ENCODE data around the gene GFOD1.
"Not testable (repeated sequence)": the region's sequence is repeated elsewhere in the genome, so short reads cannot be mapped to it uniquely, and the experiment has no call there.

GFOD1 gene

GRCh38 chr6:13349811-13350506 lies 137.4 kb downstream of the GFOD1 start:
- no peak for DNase-seq

DNA sequence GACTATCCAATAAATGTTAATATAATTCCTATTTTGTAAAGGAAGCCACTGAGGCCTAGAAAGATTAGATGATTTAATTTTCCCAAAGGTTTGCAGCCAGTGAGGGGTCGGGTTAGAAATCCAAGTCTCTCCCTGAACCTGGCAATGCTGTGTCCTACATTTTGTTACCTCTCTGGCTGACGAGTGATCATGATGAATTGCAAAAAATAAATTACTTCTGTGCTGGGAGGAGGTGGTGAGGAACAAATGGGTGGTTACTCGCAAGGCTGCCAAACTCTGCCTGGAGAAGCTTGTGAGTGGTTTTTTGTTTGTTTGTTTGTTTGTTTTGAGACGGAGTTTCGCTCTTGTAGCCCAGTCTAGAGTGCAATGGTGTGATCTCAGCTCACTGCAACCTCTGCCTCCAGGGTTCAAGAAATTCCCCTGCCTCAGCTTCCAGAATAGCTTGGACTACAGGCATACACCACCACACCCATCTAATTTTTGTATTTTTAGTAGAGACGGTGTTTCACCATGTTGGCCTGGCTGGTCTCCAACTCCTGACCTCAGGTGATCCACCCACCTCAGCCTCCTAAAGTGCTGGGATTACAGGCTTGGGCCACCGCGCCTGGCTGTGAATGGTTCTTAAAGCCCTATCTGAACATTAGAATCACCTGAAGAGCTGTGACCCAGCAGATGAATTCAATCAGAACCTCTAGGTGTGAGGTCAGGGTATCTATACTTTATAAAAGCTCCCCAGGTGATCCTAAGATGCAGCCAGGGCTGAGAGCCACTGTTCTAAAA lies 138.9 kb downstream of the GFOD1 start:
- DNase-seq, result no peak

DNA sequence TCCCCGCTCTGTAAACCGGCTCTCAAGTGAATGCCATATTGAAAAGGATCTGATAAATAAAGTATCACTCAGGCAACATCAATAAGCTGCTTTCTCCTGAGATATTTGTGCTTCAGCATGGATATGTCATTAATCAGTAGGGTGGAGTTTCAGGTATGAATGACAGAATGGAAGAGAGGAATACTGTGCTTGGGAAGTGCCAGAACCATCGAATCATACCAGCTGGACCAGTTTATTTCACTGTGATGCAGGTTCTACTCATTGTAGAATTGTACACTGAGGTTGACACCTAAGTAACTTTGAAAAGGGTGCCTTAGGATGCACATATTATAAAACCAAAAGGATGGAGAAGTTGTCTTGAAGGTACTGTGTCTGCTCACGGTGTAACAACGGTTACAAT lies 141.2 kb downstream of the GFOD1 start:
- DNase-seq, result no peak

DNA sequence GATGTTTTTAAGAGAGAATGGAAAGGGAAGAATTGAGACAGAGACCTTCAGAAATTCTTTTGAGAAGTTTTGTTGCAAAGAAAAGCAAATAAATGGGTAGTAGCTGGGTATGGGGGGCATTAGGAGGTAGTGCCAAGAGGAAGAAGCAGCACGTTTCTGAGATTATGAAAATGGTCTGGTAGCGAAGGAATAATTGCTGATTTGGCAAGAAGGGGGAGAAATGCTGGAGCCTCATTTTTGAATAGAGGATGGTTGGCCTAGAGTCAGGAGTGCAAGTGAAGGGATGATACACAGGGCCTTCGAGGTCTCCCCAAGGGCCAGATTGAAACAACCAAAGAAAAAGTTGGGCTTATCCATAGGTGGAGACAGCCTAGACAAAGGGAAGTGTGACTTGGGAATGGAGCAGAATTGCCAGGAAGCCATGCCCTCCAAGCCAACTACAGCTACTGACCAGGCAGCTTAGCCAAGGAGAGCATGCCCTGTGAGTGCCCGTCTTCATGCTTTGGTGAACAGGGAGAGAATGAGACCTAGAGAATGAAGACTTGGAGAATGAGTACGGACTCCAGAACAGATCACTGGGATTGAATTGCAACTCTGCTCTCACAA lies 144.9 kb downstream of the GFOD1 start:
- DNase-seq, result no peak

DNA sequence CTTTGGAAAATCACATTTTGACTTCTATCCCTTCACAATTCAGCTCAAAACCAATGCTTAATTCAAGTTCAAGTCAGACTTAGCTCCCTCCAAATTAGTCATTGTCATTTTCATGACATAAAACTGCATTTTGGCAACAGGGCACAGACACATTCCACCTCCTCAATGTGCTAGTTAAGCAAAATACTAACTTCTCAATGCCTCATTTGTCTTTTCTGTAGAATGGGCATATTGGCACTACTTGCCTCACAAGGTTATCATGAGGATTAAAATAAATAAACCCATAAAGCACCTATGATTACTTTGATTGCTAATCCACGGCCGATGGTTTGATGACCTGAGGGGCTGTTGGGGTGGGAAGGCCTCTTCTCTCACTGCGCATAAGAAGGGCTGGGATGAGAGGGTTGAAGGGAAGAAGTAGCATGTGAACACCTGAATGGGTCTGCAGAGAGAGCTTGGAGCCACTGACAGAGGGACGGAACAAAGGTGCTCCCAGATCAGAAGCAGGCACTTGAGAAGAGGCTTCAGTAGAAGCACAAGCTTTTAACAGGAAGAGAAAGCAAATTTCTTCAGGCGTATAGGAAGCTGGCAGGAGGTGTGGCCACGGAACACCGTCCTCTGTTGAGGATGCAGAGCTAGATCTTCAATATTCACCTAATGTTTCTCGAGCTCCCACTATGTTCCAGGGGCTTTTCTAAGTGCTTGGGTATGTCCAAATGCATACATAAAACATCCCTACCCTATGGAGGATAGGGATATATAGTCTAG lies 147.4 kb downstream of the GFOD1 start:
- DNase-seq, result no peak

GRCh38 chr6:13338038-13338437 lies 149.4 kb downstream of the GFOD1 start:
- no peak for DNase-seq

- DNase-seq, result peak; percentile 72 to 75
Measured at GRCh38 chr6:13336553-13336952, 150.8 kb downstream of the GFOD1 start.

- DNase-seq, result no peak
Measured at GRCh38 chr6:13334953-13335352, 152.4 kb downstream of the GFOD1 start.

GRCh38 chr6:13332349-13332706 lies 155.1 kb downstream of the GFOD1 start:
- no peak for DNase-seq

DNA sequence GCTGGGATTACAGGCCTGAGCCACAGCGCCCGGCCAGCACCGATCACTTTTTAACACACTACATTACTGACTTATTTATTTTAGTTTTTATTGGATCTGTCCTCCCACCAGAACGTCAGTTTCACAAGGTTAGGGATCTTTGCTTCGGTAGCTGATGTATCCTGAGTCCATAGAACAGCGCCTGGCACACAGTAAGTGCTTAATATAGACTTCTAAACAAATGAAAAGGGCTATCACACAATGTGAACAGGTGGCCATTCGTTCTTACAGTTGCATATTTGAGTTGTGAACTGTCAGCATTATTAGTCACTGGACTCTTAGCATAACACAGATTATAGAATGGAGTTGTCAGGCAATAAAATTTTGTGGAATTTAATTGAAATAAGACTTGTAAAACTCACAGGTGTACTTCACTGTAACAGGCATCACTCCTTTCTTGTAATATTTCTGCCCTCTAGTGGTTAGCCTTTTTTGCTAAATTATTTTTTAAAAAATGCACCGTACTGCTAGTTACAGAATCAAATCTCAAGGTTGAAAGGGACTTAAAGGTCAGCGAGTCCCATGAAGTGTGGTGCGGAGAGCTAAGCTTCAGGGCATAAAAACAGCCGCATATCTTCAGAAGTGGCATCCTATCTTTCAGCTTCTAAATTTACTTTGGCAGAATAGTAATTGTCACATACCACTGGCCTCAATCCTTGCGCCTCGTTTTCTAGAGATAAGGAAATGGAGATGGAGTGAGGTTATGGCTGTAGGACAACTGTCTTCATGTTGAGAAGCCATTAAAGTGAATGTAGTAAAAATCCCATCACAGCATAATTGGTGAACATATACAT lies 155.7 kb downstream of the GFOD1 start:
- DNase-seq, result peak; percentile 17 to 31

- no peak for DNase-seq
Measured at GRCh38 chr6:13328875-13329183, 158.6 kb downstream of the GFOD1 start.

- peak; percentile 94 to 95 for DNase-seq
Measured at GRCh38 chr6:13328076-13328874, 159.1 kb downstream of the GFOD1 start, which contains the start of gene TBC1D7. TSS of gene TBC1D7 (minus strand) at chr6:13328537. CDS start at chr6:13326898, 1,639 bp downstream.

GRCh38 chr6:13327691-13328075 lies 159.7 kb downstream of the GFOD1 start:
- DNase-seq, result peak in 1 of 2 experiments; percentile 54

DNA sequence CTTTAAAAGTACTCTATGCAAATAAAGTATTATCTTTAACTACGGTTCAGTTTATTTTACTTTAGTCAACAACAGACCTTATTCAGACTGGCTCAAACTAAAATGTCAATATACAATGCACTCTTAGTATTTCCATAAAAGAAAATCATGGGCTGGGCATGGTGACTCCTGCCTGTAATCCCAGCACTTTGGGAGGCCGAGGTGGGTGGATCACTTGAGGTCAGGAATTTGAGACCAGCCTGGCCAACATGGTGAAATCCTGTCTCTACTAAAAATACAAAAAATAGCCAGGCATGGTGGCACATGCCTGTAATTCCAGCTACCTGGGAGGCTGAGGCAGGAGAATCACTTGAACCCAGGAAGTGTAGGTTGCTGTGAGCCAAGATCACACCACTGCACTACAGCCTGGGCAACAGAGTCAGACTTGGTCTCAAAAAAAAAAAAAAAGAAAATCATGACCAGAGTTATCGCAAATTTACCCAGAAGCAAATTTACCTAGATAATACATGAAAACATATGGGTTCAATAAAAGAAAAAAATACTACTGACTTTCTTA lies 161.3 kb downstream of the GFOD1 start:
- not testable (repeated sequence) for DNase-seq

DNA sequence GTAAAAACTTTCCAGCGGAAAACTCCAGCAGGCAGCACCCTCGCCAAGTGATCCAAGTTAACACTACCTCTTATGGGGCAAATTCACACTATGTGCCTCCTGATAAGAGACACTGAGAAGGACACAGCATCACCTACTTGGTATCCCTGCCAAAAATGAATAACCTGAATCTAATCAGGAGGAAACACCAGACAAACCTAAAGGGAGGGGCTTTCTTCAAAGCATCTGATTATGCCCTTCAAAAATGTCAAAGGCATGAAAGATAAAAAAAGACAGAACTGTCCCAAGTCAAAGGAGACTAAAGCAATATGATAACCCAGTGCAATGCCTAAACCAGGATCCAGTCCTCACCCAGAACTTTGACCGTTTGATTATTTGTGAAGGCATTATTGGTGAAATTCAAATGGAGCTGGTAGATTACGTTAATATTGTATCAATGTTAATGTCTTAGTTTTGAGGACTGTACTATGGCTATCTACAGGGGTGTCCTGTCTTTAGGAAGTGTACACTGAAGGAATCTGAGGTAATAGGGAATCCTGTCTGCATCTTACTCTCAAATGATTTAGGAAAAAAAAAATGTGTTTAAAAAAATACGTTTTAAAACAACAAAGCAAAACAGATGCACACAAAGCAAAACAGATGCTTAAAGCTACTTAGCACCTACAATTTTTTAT lies 167.4 kb downstream of the GFOD1 start:
- DNase-seq, result no peak

DNA sequence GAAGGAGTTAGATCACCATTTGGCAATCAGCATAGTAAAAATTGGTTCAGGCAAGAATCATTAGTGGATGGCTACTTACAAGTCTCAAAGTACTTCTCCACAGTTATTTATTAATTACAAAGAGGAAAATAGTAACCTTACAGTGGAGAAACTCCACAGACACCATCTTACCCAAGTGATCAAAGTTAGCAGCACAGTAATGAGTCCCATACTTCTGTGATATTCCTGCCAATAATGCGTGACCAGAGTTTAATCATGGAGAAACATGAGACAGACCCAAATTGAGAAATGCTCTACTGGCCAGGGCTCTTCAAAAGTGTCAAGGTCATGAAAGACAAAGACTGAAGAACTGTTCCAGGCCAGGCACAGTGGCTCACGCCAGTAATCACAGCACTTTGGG lies 168.6 kb downstream of the GFOD1 start:
- no peak for DNase-seq

DNA sequence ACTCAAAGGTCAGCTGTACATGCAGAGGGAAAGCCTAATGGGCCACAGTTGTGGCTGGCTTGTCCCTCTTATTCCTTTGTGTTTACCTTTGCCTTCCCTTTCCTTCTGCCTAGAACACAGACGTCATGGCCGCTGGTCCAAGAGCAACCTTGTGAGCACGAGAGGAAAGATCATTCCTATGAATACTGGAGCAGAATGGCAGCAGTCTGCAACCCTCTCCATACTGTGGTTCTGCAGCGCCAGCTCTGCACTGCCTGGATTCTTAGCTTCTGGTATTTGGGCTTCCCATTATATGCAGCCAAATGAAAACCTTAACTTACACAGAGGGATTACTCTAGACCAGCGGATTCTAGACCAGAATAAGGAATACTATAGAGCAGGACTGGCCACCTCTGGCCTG lies 171.5 kb downstream of the GFOD1 start:
- DNase-seq, result no peak

DNA sequence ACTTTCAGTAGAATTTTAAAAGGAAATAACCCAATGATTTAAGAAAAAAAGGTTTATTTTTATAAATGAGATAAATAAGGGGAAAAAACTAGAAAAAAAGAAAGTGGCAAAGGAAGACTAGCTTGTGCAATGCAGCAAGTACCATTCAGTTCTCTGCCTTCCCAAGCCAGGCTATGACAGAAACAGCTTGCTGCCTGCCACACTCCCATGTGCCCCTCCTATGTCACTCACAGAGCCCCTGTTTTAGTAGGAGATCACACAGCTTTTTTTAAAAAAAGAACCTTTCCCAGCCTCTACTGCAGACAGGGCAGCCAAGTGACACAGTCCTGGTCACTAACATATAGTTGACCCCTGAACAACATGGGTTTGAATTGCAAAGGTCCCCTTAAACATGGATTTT lies 172.6 kb downstream of the GFOD1 start:
- DNase-seq, result no peak

DNA sequence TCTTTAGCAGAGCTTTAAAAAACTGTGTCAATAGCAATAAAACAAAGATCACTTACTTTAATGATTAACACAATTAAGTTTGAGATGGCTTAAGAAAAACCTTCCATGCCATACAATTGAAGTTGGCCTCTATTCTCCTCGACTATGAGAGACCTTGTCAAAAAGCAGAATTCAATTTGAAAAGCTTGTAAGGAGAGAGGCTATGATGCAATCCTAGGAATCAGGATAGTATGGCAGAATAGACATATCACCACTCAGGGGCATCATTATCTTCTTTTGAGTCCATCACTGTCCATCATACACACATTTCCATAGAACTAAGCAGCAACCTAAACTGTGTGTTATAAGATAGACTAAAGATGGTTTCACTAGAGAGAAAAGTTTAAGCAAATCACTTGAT lies 176.2 kb downstream of the GFOD1 start:
- no peak for DNase-seq

DNA sequence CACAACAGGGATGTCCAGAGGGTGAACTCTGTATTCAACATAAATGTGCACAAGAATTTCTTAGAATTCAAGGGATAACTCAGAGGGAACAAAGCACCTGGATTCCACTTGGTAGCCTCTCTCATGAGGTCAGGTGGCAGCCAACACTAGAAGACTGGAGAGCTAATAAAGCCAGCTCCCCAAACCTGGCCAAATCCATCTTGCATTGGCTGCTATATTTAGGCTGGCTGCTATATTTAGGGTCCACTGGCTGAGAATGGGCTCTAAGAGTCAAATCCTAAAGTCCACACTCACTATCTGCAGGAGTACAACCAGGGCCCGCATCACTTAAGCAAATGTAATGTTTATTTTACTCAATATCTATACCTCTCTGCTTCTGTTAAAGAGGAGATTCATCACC lies 179.1 kb downstream of the GFOD1 start:
- DNase-seq, result no peak
